ENCODE measurements around the gene NDUFV1. TPM values are rescaled to one million over a fixed set of nuclear protein-coding genes. Genes with fewer than 3 reads are reported as not detected.

NDUFV1 gene
- total and polyA plus RNA-seq, 9 of the 15 experiments (the other 6 are each of a cell fraction or from before 2014, with no cell fraction given) = 10.8 to 423 (median 209) TPM

DNA sequence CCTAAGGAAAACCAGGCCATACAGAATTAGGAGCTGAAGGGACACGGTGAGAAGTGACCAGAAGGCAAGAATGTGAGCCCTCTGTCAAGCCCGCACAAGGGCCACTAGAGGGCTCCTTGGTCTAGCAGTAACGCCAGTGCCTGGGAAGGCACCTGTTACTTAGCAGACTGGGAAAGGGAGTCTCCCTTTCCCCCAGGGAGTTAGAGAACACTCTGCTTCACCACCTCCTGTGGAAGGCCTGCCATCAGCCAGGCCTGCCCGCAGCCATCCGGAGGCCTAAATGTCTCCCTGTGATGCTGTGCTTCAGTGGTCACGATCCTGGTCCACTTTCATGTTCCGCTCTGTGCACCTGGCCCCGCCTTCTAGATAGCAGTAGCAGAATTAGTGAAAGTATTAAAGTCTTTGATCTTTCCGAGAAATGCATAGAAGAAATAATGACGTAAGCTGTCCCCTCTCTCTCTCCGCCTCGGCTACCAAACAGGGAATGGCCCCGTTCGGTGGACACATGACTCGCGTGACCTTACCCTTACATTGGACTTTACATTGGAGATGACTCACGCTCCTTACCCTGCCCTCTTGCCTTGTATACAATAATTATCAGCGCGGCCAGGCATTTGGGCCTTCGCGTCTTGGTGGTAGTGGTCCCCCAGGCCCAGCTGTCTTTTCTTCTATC is 33.9 kb upstream of the NDUFV1 start (continued):
- TF ChIP-seq, protein P1, sequence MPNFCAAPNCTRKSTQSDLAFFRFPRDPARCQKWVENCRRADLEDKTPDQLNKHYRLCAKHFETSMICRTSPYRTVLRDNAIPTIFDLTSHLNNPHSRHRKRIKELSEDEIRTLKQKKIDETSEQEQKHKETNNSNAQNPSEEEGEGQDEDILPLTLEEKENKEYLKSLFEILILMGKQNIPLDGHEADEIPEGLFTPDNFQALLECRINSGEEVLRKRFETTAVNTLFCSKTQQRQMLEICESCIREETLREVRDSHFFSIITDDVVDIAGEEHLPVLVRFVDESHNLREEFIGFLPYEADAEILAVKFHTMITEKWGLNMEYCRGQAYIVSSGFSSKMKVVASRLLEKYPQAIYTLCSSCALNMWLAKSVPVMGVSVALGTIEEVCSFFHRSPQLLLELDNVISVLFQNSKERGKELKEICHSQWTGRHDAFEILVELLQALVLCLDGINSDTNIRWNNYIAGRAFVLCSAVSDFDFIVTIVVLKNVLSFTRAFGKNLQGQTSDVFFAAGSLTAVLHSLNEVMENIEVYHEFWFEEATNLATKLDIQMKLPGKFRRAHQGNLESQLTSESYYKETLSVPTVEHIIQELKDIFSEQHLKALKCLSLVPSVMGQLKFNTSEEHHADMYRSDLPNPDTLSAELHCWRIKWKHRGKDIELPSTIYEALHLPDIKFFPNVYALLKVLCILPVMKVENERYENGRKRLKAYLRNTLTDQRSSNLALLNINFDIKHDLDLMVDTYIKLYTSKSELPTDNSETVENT (CRISPR knock-in tag; IDR thresholded peaks at IDR 0.05) = no peak
- no peak for TF ChIP-seq ZNF274 (IDR thresholded peaks at IDR 0.05; ENCODE audit: borderline replicate concordance, low read depth, low read length)
- TF ChIP-seq, protein P2, sequence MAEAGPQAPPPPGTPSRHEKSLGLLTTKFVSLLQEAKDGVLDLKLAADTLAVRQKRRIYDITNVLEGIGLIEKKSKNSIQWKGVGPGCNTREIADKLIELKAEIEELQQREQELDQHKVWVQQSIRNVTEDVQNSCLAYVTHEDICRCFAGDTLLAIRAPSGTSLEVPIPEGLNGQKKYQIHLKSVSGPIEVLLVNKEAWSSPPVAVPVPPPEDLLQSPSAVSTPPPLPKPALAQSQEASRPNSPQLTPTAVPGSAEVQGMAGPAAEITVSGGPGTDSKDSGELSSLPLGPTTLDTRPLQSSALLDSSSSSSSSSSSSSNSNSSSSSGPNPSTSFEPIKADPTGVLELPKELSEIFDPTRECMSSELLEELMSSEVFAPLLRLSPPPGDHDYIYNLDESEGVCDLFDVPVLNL (CRISPR knock-in tag; IDR thresholded peaks at IDR 0.05; ENCODE audit: low read depth) = no peak
- no peak for TF ChIP-seq MYNN (IDR thresholded peaks at IDR 0.05)
- TF ChIP-seq MYNN (CRISPR knock-in tag; IDR thresholded peaks at IDR 0.05) = no peak
- no peak for TF ChIP-seq ZNF354B (CRISPR knock-in tag; IDR thresholded peaks at IDR 0.05)
- TF ChIP-seq CBX2 (IDR thresholded peaks at IDR 0.05; ENCODE audit: insufficient read depth, low read length, poor library complexity, severe bottlenecking) = no peak
- no peak for TF ChIP-seq LARP7 (IDR thresholded peaks at IDR 0.05)
- TF ChIP-seq NCOA6 (IDR thresholded peaks at IDR 0.05) = no peak
- TF ChIP-seq, protein P3, sequence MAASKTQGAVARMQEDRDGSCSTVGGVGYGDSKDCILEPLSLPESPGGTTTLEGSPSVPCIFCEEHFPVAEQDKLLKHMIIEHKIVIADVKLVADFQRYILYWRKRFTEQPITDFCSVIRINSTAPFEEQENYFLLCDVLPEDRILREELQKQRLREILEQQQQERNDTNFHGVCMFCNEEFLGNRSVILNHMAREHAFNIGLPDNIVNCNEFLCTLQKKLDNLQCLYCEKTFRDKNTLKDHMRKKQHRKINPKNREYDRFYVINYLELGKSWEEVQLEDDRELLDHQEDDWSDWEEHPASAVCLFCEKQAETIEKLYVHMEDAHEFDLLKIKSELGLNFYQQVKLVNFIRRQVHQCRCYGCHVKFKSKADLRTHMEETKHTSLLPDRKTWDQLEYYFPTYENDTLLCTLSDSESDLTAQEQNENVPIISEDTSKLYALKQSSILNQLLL (CRISPR knock-in tag; IDR thresholded peaks at IDR 0.05; ENCODE audit: borderline replicate concordance) = no peak
- 0 out of 2 replicates have a peak, but pooled peaks have one; percentile 20 for TF ChIP-seq GATAD2A (IDR thresholded peaks at IDR 0.05)
- TF ChIP-seq, protein P4, sequence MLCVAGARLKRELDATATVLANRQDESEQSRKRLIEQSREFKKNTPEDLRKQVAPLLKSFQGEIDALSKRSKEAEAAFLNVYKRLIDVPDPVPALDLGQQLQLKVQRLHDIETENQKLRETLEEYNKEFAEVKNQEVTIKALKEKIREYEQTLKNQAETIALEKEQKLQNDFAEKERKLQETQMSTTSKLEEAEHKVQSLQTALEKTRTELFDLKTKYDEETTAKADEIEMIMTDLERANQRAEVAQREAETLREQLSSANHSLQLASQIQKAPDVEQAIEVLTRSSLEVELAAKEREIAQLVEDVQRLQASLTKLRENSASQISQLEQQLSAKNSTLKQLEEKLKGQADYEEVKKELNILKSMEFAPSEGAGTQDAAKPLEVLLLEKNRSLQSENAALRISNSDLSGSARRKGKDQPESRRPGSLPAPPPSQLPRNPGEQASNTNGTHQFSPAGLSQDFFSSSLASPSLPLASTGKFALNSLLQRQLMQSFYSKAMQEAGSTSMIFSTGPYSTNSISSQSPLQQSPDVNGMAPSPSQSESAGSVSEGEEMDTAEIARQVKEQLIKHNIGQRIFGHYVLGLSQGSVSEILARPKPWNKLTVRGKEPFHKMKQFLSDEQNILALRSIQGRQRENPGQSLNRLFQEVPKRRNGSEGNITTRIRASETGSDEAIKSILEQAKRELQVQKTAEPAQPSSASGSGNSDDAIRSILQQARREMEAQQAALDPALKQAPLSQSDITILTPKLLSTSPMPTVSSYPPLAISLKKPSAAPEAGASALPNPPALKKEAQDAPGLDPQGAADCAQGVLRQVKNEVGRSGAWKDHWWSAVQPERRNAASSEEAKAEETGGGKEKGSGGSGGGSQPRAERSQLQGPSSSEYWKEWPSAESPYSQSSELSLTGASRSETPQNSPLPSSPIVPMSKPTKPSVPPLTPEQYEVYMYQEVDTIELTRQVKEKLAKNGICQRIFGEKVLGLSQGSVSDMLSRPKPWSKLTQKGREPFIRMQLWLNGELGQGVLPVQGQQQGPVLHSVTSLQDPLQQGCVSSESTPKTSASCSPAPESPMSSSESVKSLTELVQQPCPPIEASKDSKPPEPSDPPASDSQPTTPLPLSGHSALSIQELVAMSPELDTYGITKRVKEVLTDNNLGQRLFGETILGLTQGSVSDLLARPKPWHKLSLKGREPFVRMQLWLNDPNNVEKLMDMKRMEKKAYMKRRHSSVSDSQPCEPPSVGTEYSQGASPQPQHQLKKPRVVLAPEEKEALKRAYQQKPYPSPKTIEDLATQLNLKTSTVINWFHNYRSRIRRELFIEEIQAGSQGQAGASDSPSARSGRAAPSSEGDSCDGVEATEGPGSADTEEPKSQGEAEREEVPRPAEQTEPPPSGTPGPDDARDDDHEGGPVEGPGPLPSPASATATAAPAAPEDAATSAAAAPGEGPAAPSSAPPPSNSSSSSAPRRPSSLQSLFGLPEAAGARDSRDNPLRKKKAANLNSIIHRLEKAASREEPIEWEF (CRISPR knock-in tag; IDR thresholded peaks at IDR 0.05) = no peak
- no peak for TF ChIP-seq XRCC3 (IDR thresholded peaks at IDR 0.05)
- TF ChIP-seq, protein P5, sequence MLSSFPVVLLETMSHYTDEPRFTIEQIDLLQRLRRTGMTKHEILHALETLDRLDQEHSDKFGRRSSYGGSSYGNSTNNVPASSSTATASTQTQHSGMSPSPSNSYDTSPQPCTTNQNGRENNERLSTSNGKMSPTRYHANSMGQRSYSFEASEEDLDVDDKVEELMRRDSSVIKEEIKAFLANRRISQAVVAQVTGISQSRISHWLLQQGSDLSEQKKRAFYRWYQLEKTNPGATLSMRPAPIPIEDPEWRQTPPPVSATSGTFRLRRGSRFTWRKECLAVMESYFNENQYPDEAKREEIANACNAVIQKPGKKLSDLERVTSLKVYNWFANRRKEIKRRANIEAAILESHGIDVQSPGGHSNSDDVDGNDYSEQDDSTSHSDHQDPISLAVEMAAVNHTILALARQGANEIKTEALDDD (IDR thresholded peaks at IDR 0.05) = no peak
- TF ChIP-seq ERF (CRISPR knock-in tag; IDR thresholded peaks at IDR 0.05) = no peak
- no peak for TF ChIP-seq SRSF9 (IDR thresholded peaks at IDR 0.05; ENCODE audit: borderline replicate concordance, low read depth, low read length)
